Germinal center (tissue), 1 donor: Measurements from ENCODE around the gene ANP32A.

Experiments used
- DNase-seq: peaks from one replicate; pipeline ENCODE4 v3.0.0; 2012; ENCODE audit warnings: mixed read lengths, low spot score

ANP32A gene

GRCh38 chr15:68743256-68743655, 77.4 kb downstream of the ANP32A start:
- DNase-seq, result no peak

DNA sequence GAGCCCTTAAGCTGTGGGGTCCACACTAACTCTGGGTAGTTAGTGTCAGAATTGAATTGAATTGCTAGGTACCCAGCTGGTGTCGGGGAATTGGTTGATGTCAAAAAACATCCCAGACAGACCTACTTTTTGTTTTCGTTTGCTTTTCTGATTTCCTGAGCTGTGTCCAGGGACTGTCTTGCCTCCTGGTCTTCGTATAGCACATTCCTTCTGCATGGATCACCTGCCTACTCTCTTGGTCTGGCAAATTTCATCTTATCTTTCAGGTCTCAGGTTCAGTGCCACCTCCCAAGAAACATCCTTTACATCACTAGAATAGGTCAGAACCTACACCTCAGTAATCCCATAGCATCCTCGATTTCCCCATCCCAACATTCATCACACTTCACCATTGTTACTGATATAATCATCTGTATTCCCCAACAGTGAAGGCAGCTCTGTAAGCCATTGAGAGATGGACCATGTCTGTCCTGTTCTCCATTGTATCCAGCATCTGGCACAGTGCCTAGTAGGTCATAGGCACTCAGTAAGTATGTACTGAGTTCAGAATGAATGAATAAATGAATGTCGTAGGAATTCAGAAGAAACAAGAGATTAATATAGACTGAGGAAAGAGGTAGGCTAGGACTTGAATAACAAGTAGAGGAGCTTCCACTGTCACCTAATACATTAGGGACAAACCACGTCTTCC, 81.2 kb downstream of the ANP32A start:
- DNase-seq, result no peak

- DNase-seq, result no peak
Observed at GRCh38 chr15:68735610-68736009, 85.1 kb downstream of the ANP32A start.

- peak; percentile 23 for DNase-seq
Observed at GRCh38 chr15:68734881-68735280, 85.8 kb downstream of the ANP32A start.

GRCh38 chr15:68734352-68734751, 86.3 kb downstream of the ANP32A start:
- DNase-seq, result no peak

DNA sequence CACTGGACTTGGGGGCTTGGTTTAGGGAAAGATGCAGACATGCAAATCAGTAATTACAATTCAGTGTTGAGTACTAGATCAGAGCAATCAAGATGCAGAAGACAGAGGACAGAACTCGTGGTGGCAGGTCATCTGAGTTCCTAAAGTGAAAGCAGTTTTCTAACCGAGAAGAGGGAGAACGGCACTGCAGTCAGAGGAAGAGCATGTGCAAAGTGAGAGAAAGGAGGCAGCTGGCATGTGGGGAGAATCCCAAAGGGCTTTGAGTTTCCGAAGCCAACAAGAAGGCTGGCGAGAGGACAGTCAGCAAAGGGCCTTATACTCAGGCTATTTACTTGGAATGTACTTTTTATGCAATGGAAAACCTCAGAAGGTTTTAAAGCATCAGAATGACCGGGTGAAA, 87.0 kb downstream of the ANP32A start:
- DNase-seq, result no peak

DNA sequence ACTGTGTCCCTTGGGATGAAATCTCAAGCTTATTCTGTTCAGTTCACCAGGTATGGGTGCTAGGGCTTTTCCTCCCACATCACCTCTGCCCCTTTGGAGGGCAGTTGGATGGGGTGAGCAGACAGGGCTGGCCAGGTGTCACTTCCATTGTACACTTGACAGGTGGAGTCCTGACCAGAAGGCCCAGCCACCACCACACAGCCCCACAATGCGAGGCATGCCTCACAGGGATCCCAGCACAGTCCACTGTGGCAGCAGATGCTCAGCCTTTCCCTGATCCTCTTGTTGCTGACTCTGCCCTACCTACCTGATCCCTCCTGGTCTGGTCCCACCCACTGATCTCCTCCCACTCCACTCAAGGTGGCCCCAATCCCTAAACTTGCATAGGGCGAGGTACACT, 88.2 kb downstream of the ANP32A start:
- no peak for DNase-seq

DNA sequence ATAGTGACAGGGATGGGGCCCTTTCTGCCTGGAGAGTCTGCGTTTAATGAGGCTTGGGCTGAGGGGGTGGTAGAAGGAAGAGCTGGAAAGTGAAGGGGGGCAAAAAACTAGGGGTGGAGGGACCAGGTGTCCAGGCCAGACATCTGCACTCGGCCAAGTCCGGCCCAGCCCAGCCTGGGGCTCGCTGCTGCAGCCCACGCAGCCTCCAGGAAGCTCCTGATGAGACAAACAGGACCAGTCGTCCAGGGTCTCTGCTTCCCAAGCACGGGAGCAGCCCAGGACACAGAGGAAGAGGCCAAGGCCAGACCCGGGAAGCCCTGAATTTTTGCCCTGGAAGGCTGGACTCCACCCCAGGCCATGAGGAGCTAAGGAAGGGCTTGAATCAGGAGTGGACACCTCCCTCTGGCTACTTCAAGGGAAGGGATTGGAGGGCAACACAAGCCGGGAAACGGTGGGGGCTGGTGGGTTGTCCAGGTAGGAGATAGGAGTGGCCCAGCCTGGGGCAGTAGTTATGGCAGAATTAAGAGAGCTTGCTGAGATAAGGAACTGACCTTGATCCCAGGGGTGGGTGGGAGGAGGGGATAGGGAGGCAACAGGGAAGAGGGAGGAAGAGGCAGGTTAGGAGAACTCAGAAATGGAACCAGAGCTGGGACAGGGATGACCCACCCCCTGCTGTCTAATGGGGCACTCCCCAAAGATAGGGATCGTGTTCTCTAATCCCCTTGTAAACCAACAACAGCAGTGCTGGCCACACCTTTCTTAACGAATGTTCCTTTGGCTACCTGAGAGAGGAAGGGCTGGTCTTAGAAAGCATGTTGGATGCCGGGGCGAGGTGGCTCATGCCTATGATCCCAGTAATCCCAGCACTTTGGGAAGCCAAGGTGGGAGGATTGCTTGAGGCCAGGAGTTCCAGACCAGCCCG, 89.5 kb downstream of the ANP32A start:
- DNase-seq, result no peak

DNA sequence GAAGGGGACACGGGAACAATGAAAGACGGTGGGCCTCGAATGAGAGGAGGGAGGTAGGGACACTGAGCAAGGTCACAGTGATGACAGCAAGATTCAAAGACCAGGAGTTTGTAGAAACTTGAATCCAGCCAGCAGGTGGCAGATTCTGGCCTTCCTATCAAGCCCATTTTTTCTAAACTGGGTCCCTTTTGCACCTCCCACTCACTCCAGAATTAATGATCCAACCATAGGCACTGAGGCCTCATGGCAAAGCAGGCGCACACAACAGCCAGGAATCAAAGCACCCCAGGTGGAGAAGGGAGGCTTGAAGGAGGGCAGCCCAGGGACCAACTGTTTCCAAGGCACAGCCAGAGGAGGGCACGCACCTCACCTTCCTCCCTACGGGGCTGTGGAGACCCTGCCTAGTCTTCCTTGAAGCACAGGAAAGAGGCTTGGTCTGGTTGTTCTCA, 90.2 kb downstream of the ANP32A start:
- DNase-seq, result no peak

- DNase-seq, result no peak
Observed at GRCh38 chr15:68729789-68730411, 90.8 kb downstream of the ANP32A start.
